Activated CD8-positive, alpha-beta memory T cell treated with anti-CD3 and anti-CD28 coated beads for 48 hours (primary cell): ENCODE data around the gene DPP3.
"Not testable (repeated sequence)": the region's sequence is repeated elsewhere in the genome, so short reads cannot be mapped to it uniquely, and the experiment has no call there.

Experiments
- DNase-seq, 3 experiments: peaks; one replicate each; pipeline ENCODE4 v3.0.0-alpha.2; 2020; ENCODE audit warnings: low read depth in 2 of 3, low spot score in 2 of 3

DPP3 gene

GRCh38 chr11:66480117-66480938 lies at the start of gene DPP3:
DPP3 (plus strand) TSS chr11:66480434; CDS start chr11:66482201, 1,767 bp downstream.
- peak; percentile 83 to 94 (median 85) for DNase-seq

- not testable (repeated sequence) for DNase-seq
Measured at GRCh38 chr11:66431287-66431686, 48.9 kb upstream of the DPP3 start.

GRCh38 chr11:66431871-66432329 lies 48.3 kb upstream of the DPP3 start:
- not testable (repeated sequence) for DNase-seq

- no peak for DNase-seq
Measured at GRCh38 chr11:66432597-66432996, 47.6 kb upstream of the DPP3 start.

GRCh38 chr11:66437979-66438503 lies 42.2 kb upstream of the DPP3 start:
- no peak for DNase-seq

- peak; percentile 59 to 66 (median 65) for DNase-seq
Measured at GRCh38 chr11:66438504-66439466, 41.4 kb upstream of the DPP3 start, which contains the start of gene MRPL11. MRPL11 (minus strand) TSS chr11:66438848; CDS start chr11:66438754, 94 bp downstream.

GRCh38 chr11:66440101-66440939 lies 39.9 kb upstream of the DPP3 start:
- DNase-seq: not testable (repeated sequence)

- not testable (repeated sequence) for DNase-seq
Measured at GRCh38 chr11:66440940-66441282, 39.3 kb upstream of the DPP3 start.

GRCh38 chr11:66443602-66444001 lies 36.6 kb upstream of the DPP3 start:
- DNase-seq: no peak

- no peak for DNase-seq
Measured at GRCh38 chr11:66447012-66447411, 33.2 kb upstream of the DPP3 start.

- DNase-seq: no peak
Measured at GRCh38 chr11:66448523-66448922, 31.7 kb upstream of the DPP3 start.

- no peak for DNase-seq
Measured at GRCh38 chr11:66450560-66450959, 29.7 kb upstream of the DPP3 start.

- DNase-seq: no peak
Measured at GRCh38 chr11:66451663-66452062, 28.6 kb upstream of the DPP3 start.

GRCh38 chr11:66454247-66454646 lies 26.0 kb upstream of the DPP3 start:
- DNase-seq: no peak

- DNase-seq: no peak
Measured at GRCh38 chr11:66454828-66455227, 25.4 kb upstream of the DPP3 start.

- no peak for DNase-seq
Measured at GRCh38 chr11:66457826-66458225, 22.4 kb upstream of the DPP3 start.

- DNase-seq: no peak
Measured at GRCh38 chr11:66459138-66459778, 21.0 kb upstream of the DPP3 start.

GRCh38 chr11:66462010-66462409 lies 18.2 kb upstream of the DPP3 start:
- DNase-seq: no peak

- no peak for DNase-seq
Measured at GRCh38 chr11:66462911-66463310, 17.3 kb upstream of the DPP3 start.

- not testable (repeated sequence) for DNase-seq
Measured at GRCh38 chr11:66464116-66464515, 16.1 kb upstream of the DPP3 start.
